ENCODE data around the gene YLPM1.

Gene YLPM1

GRCh38 chr14:74720526-74720925 is 42.6 kb upstream of the YLPM1 start:
- no peak for TF ChIP-seq ZNF114 (tag by site-specific recombination; IDR thresholded peaks at IDR 0.05)
- TF ChIP-seq ZBTB11 (tag by site-specific recombination; conservative IDR thresholded peaks at IDR 0.05; ENCODE audit: low read depth), result no peak
- no peak for TF ChIP-seq ZNF473 (tag by site-specific recombination; IDR thresholded peaks at IDR 0.05)
- no peak for TF ChIP-seq ZNF404 (tag by site-specific recombination; IDR thresholded peaks at IDR 0.05)
- TF ChIP-seq ZNF16 (tag by site-specific recombination; IDR thresholded peaks at IDR 0.05; ENCODE audit: low read depth), result no peak
- TF ChIP-seq ZNF324 (tag by site-specific recombination; IDR thresholded peaks at IDR 0.05), result no peak
- no peak for TF ChIP-seq ZNF670 (tag by site-specific recombination; IDR thresholded peaks at IDR 0.05; ENCODE audit: low read depth)
- no peak for TF ChIP-seq ZNF701 (tag by site-specific recombination; IDR thresholded peaks at IDR 0.05)
- no peak for TF ChIP-seq ZBTB8A (tag by site-specific recombination; IDR thresholded peaks at IDR 0.05)
- no peak for TF ChIP-seq ZNF2 (tag by site-specific recombination; IDR thresholded peaks at IDR 0.05)
- no peak for TF ChIP-seq ZNF776 (tag by site-specific recombination; IDR thresholded peaks at IDR 0.05; ENCODE audit: borderline replicate concordance)
- TF ChIP-seq ZNF843 (tag by site-specific recombination; IDR thresholded peaks at IDR 0.05), result no peak
- no peak for TF ChIP-seq SP3 (tag by site-specific recombination; IDR thresholded peaks at IDR 0.05)
- no peak for TF ChIP-seq ZNF658 (tag by site-specific recombination; IDR thresholded peaks at IDR 0.05)
- no peak for TF ChIP-seq ZNF830 (tag by site-specific recombination; IDR thresholded peaks at IDR 0.05; ENCODE audit: low read depth)
- no peak for TF ChIP-seq HOXD13 (CRISPR knock-in tag; IDR thresholded peaks at IDR 0.05; ENCODE audit: borderline replicate concordance)
- TF ChIP-seq ZNF391 (tag by site-specific recombination; IDR thresholded peaks at IDR 0.05; ENCODE audit: borderline replicate concordance, low read depth), result no peak
- no peak for TF ChIP-seq ZNF354C (tag by site-specific recombination; IDR thresholded peaks at IDR 0.05; ENCODE audit: borderline replicate concordance, low read depth)
- TF ChIP-seq BCL11B (tag by site-specific recombination; IDR thresholded peaks at IDR 0.05; ENCODE audit: low read depth), result no peak
- TF ChIP-seq MEIS1 (CRISPR knock-in tag; IDR thresholded peaks at IDR 0.05; ENCODE audit: borderline replicate concordance), result no peak
- Histone ChIP-seq H3K27ac (ENCODE audit: extremely low read depth, low read depth, low read length) (no peak overlapping the region), H3K9me3 (ENCODE audit: control insufficient read depth, insufficient read depth, low read depth, low read length) (no peaks in the 10 kb centered on the region), H3K4me3 (ENCODE audit: low read depth, low read length) (no peak overlapping the region), H3K36me3 (ENCODE audit: control insufficient read depth in 2 of 2, insufficient read depth in 1 of 2, low read length in 2 of 2) (peaks cover 60 to 67% of the 10 kb centered on the region in 2 experiments), H3K4me1 (ENCODE audit: control insufficient read depth, insufficient read depth, low read length) (no peaks in the 10 kb centered on the region)
- CTCF ChIA-PET, result no interaction called here
- POLR2A ChIA-PET, result interaction anchor here (0.6 to 0.7 kb wide), 3 partner anchors 37 to 235 kb away, joined by 3 to 8 read pairs (median 3); no protein-coding TSS in a partner anchor

- Histone ChIP-seq H3K36me3 (ENCODE audit: control insufficient read depth in 2 of 2, insufficient read depth in 1 of 2, low read length in 2 of 2) (peaks cover 42 to 47% of the 10 kb centered on the region in 2 experiments; a peak in 2 of 3 replicates), H3K27ac (ENCODE audit: extremely low read depth, low read depth, low read length) (no peak overlapping the region), H3K9me3 (ENCODE audit: control insufficient read depth, insufficient read depth, low read depth, low read length) (no peaks in the 10 kb centered on the region), H3K4me3 (ENCODE audit: low read depth, low read length) (no peak overlapping the region), H3K4me1 (ENCODE audit: control insufficient read depth, insufficient read depth, low read length) (no peaks in the 10 kb centered on the region)
- TF ChIP-seq ZNF202 (tag by site-specific recombination; IDR thresholded peaks at IDR 0.05; ENCODE audit: borderline replicate concordance), result no peak
- no peak for TF ChIP-seq ZIC2 (tag by site-specific recombination; IDR thresholded peaks at IDR 0.05)
- TF ChIP-seq GLIS2 (tag by site-specific recombination; IDR thresholded peaks at IDR 0.05), result no peak
- TF ChIP-seq ZNF626 (tag by site-specific recombination; IDR thresholded peaks at IDR 0.05), result no peak
- TF ChIP-seq ZNF664 (tag by site-specific recombination; IDR thresholded peaks at IDR 0.05), result no peak
- no peak for TF ChIP-seq ZXDB (tag by site-specific recombination; IDR thresholded peaks at IDR 0.05)
- TF ChIP-seq ZNF654 (tag by site-specific recombination; IDR thresholded peaks at IDR 0.05; ENCODE audit: low read depth), result no peak
- TF ChIP-seq ZNF266 (tag by site-specific recombination; IDR thresholded peaks at IDR 0.05; ENCODE audit: low read depth), result no peak
- ChIA-PET CTCF (no interaction called here), POLR2A (no interaction called here)
Measured at GRCh38 chr14:74723134-74723533, 40.0 kb upstream of the YLPM1 start.

Measured in HEK293 (cell line).